KMS-11 (cell line): ENCODE data around the gene FNDC10.

Source experiments
- H2AFZ ChIP-seq: fragments of 200-600 bp; sonication (generic); 2 replicates; pipeline ENCODE4 v1.6.1; 2016; ENCODE audit warnings: antibody characterized with exemption, mixed run types, low read depth
- H3K27ac ChIP-seq: fragments of 200-600 bp; sonication (generic); 2 replicates; pipeline ENCODE4 v1.6.1; 2016; ENCODE audit warnings: mild to moderate bottlenecking, mixed run types
- H3K27me3 ChIP-seq: fragments of 200-600 bp; sonication (generic); 2 replicates; pipeline ENCODE4 v1.6.1; 2017; ENCODE audit warnings: mild to moderate bottlenecking, low read depth, mixed run types, moderate library complexity; ENCODE audit not compliant: insufficient read depth
- H3K36me3 ChIP-seq: fragments of 200-600 bp; sonication (generic); 2 replicates; pipeline ENCODE4 v1.6.1; 2017; ENCODE audit warnings: mild to moderate bottlenecking, mixed run types; ENCODE audit not compliant: insufficient read depth
- H3K4me1 ChIP-seq: fragments of 200-600 bp; sonication (generic); 2 replicates; pipeline ENCODE4 v1.6.1; 2016; ENCODE audit warnings: mild to moderate bottlenecking, low read depth, mixed run types; ENCODE audit not compliant: poor library complexity, severe bottlenecking
- H3K4me2 ChIP-seq: fragments of 200-600 bp; sonication (generic); 2 replicates; pipeline ENCODE4 v1.7.0; 2016; ENCODE audit warnings: mild to moderate bottlenecking, mixed run types
- H3K4me3 ChIP-seq: fragments of 200-600 bp; sonication (generic); IDR thresholded peaks from 2 replicates; pipeline ENCODE4 v1.6.1; 2017; ENCODE audit warnings: low read depth, low read length, mixed read lengths; ENCODE audit not compliant: insufficient read depth
- H3K79me2 ChIP-seq: fragments of 200-600 bp; sonication (generic); 2 replicates; pipeline ENCODE4 v1.6.1; 2016; ENCODE audit warnings: low read depth, mixed run types; ENCODE audit not compliant: insufficient read depth
- H3K9ac ChIP-seq: fragments of 200-600 bp; sonication (generic); 2 replicates; pipeline ENCODE4 v1.6.1; 2016; ENCODE audit warnings: mild to moderate bottlenecking, mixed run types
- H4K20me1 ChIP-seq: fragments of 200-600 bp; sonication (generic); 2 replicates; pipeline ENCODE4 v1.6.1; 2016; ENCODE audit warnings: mild to moderate bottlenecking, mixed run types; ENCODE audit not compliant: insufficient read depth
- CTCF ChIP-seq: fragments of 200-600 bp; sonication (generic); conservative IDR thresholded peaks from 2 replicates; pipeline ENCODE4 v1.6.1; 2017; ENCODE audit warnings: low read depth, mild to moderate bottlenecking, antibody characterized with exemption, low read length, moderate library complexity, mixed read lengths

Gene FNDC10

GRCh38 chr1:1630191-1630964, 30.4 kb upstream of the FNDC10 start:
- H4K20me1 ChIP-seq = no peaks in the 10 kb centered on the region
- peak overlapping the region; percentile 80 for H3K27ac ChIP-seq
- H3K4me2 ChIP-seq = peak overlapping the region; percentile 82
- peak overlapping the region; percentile 61 for H3K4me3 ChIP-seq
- no peak for TF ChIP-seq CTCF
- no peaks in the 10 kb centered on the region for H3K4me1 ChIP-seq
- H3K27me3 ChIP-seq = no peaks in the 10 kb centered on the region
- H3K36me3 ChIP-seq = no peaks in the 10 kb centered on the region
- H3K9ac ChIP-seq = peak overlapping the region; percentile 75
- no peaks in the 10 kb centered on the region for H3K79me2 ChIP-seq
- peak overlapping the region; percentile 85 for H2AFZ ChIP-seq

GRCh38 chr1:1629430-1630190, 29.7 kb upstream of the FNDC10 start:
- Histone ChIP-seq H3K9ac (peak overlapping the region; percentile 22; the same call in 1 of the 2 replicates), H3K4me2 (peak overlapping the region; percentile 82; the same call in 1 of the 2 replicates)

GRCh38 chr1:1628754-1629429, 29.0 kb upstream of the FNDC10 start:
- Histone ChIP-seq H4K20me1 (no peaks in the 10 kb centered on the region), H3K4me2 (no peak overlapping the region), H3K9ac (peak overlapping the region; percentile 22; the same call in 1 of the 2 replicates), H3K27ac (peak overlapping the region; percentile 48), H2AFZ (no peak overlapping the region), H3K4me3 (no peak overlapping the region), H3K79me2 (no peaks in the 10 kb centered on the region), H3K27me3 (no peaks in the 10 kb centered on the region), H3K4me1 (no peaks in the 10 kb centered on the region), H3K36me3 (no peaks in the 10 kb centered on the region)
- no peak for TF ChIP-seq CTCF

More at GRCh38 chr1:1629430-1630190, 29.7 kb upstream of the FNDC10 start:
- Histone ChIP-seq H3K4me1 (no peaks in the 10 kb centered on the region), H3K27ac (peak overlapping the region; percentile 48), H3K27me3 (no peaks in the 10 kb centered on the region), H2AFZ (no peak overlapping the region), H3K79me2 (no peaks in the 10 kb centered on the region), H3K36me3 (no peaks in the 10 kb centered on the region), H4K20me1 (no peaks in the 10 kb centered on the region), H3K4me3 (peak overlapping the region; percentile 61)
- TF ChIP-seq CTCF = no peak

GRCh38 chr1:1627829-1628753, 28.2 kb upstream of the FNDC10 start:
- Histone ChIP-seq H3K4me3 (no peak overlapping the region), H3K4me2 (no peak overlapping the region), H2AFZ (no peak overlapping the region), H3K27ac (no peak overlapping the region), H3K9ac (no peak overlapping the region), H3K27me3 (no peaks in the 10 kb centered on the region), H4K20me1 (no peaks in the 10 kb centered on the region), H3K79me2 (no peaks in the 10 kb centered on the region), H3K36me3 (no peaks in the 10 kb centered on the region), H3K4me1 (no peaks in the 10 kb centered on the region)
- TF ChIP-seq CTCF = no peak
